ENCODE data around the gene FBLN1.

The FBLN1 gene

DNA sequence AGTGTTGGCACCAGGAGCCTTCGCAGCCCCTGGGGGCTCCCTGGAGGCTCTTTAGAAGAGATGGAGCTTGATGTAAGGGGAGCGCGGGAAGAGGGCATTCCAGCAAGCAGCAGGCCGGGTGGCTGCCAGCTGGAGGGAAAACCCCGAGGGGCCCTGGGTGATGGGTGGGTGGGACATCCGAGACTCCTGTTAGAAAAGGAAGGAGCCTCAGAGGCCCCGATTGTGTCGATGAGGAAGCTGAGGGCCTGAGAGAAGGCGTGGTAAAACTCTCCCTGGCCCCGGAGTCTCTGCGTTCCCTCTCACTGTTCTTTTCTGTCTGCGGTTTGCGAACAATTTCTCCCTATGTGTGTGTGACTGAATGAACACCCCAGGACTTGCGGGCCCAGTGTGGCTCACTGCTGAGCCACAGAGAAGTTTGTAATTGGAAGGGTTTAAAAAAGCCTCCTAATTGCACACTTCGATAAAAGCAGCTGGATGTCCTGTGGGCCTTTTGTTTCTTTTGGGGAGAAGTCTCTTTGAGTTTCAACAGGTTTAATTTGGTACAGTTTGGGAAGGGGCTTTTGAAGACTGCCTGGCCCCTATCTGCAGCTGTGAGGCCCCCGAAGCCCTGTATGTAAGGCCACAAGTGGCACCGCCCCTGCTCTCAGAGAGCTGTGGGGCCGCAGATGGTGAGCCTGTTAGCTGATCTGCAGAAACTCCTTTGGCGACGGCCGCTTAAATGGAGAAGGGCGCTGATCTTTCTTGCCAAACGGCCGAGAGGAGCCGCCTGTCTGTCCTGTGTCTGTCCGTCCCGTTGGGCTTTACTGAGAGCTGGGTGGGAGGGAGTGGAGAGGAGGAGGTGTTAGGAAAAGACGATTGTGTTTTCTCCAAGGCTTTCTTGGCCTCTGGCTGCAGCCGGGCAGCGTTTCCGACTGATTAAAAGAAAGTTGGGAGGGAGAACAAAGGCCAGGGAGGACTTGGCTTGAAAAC is 2.0 kb downstream of the FBLN1 start:
- FAIRE-seq (no peak), DNase-seq (ENCODE audit: low spot score) (no peak)

- FAIRE-seq (no peak), DNase-seq (ENCODE audit: low spot score) (no peak)
Observed at GRCh38 chr22:45505991-45506747, 3.5 kb downstream of the FBLN1 start.

DNA sequence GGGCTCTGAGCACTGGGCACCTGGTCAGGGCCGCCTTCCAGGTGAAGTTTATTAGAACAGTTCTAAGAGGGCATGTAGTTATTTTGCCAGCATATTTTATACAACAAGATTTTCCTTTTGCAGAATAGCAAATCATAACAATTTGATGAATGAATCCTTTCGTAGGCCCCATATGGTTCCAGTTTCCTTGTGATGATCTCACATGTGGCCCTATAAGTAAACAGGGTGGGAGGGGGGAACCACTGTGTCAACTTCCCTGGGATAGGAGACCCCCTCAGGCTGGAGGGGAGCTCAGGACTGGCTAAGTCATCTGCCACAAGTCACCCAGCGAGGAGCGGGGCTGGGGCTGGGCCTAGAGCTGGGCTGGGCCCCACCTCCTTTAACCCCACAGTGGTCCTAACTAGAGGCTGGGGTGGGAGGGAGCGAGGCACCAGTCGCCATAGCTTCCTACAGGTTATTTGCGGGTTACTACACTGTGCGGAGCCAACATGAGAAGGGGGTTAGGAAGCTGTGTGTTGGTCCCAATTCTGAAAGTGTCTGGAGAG is 4.2 kb downstream of the FBLN1 start:
- FAIRE-seq (no peak), DNase-seq (ENCODE audit: low spot score) (no peak)

- FAIRE-seq (no peak), DNase-seq (ENCODE audit: low spot score) (no peak)
Observed at GRCh38 chr22:45507798-45508197, 5.1 kb downstream of the FBLN1 start.

DNA sequence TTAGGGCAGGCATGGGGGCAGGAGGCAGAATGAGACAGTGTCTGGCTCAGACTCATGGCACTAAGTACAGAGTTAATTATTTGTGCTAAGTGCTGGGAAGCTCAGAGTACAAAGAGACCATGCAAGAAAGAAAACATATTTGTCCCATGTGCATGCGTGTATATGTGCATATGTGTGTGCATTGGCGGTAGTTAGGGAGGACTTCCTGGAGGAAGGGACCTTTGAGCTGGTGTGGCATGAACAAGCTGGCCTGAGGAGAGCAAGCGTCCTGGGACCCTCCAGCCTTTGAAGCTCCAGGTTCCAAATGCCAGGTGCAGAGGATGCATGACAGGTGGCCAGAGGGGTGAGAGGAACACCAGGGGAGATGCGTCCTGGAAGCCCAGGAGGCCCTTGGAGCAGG is 6.1 kb downstream of the FBLN1 start:
- no peak for DNase-seq (ENCODE audit: low spot score)
- FAIRE-seq = no peak

- FAIRE-seq (no peak), DNase-seq (ENCODE audit: low spot score) (no peak)
Observed at GRCh38 chr22:45510376-45511232, 7.9 kb downstream of the FBLN1 start.

DNA sequence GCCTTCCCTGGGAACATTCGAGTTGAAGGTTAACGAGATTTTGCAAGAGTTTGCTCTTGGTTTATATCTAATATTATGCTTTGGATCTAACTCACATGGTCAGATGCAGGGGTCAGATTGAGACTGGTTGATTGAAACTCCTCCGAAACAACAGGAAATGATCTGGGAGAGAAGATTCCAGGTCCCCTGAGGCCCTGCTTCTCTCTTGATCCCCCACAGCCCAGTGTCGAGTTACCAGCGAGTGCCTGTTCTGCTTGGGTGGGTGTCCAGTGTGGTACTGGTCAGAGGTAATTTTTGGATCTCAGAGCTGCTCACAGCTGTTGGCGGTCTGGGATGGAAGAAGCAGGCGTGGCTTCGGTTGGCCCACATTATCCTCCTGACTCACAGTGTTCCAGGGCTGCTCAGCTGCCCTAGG is 9.2 kb downstream of the FBLN1 start:
- FAIRE-seq = peak; percentile 35
- DNase-seq (ENCODE audit: low spot score) = no peak

DNA sequence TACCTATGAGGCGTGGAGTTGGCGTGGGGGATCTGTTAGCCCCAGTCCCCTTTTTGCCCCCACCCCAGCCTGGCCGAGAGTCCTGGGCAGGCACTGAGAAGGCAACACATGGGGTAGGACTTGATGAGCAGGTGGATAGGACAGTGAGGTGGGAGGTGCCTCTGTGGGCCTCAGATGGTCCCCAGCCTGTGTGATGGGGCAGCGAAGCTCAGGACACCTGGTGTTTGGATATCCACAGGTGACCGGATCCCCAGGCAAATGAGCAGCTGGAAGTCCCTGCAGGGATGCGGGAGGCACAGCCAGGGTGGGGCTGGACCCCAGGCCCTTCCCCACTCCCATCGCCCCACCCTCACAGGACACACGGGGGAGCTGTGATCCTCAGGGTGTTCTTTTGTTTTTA is 9.7 kb downstream of the FBLN1 start:
- FAIRE-seq (no peak), DNase-seq (ENCODE audit: low spot score) (no peak)

DNA sequence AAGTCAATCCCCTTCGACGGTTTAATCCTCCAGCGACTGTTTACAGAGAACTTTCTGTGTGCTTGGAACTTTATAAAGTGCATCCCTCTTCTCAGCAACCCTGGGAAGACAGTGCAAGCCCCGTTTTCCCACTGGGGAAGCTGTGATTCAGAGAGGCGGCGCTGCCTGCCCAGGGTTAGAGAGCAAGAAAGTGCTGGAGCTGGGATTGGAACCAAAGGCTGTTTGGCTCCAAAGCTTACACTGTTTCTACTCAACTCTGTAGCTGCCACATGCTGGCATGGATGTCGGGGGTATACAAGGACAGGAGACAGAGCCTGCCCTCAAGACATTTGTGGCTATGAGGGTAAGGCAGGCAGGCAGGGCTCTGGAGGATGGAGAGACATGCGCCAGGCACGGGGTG is 13.0 kb downstream of the FBLN1 start:
- FAIRE-seq = no peak

GRCh38 chr22:45516163-45516562 is 13.5 kb downstream of the FBLN1 start:
- DNase-seq (ENCODE audit: low spot score) (no peak), FAIRE-seq (peak; percentile 9)

More for the DNA sequence above, 13.0 kb downstream of the FBLN1 start:
- DNase-seq (ENCODE audit: low spot score) = no peak

GRCh38 chr22:45516923-45517675 is 14.4 kb downstream of the FBLN1 start:
- FAIRE-seq = peak; percentile 62
- DNase-seq (ENCODE audit: low spot score) = peak; percentile 48

- FAIRE-seq = no peak
Observed at GRCh38 chr22:45518136-45518535, 15.5 kb downstream of the FBLN1 start.

GRCh38 chr22:45518580-45518991 is 15.9 kb downstream of the FBLN1 start:
- peak; percentile 96 for FAIRE-seq
- peak; percentile 69 for DNase-seq (ENCODE audit: low spot score)

More at GRCh38 chr22:45518136-45518535, 15.5 kb downstream of the FBLN1 start:
- DNase-seq (ENCODE audit: low spot score) = no peak

GRCh38 chr22:45521178-45521577 is 18.5 kb downstream of the FBLN1 start:
- DNase-seq (ENCODE audit: low spot score) = no peak
- FAIRE-seq = no peak

- DNase-seq (ENCODE audit: low spot score) (no peak), FAIRE-seq (no peak)
Observed at GRCh38 chr22:45522462-45522861, 19.8 kb downstream of the FBLN1 start.

DNA sequence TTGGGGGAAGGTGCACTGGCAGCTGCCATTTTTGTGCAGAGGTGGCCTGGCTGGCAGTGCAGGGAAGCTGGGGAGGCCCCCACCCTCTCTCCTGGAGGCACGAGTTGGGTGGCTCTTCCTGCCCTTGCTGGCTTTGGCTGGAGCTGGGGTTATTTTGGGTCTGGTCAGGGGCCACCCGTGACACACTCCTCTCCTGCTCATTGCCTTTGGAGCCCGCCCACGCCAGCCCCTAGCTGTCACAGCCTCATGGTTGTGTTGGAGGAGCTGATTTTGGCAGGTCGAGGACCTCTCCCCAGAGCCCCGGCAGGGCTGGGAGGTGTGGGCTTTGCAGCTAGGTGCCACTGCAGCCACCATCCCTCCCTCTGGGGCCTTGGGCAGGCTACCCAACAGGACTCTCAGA is 21.5 kb downstream of the FBLN1 start:
- FAIRE-seq (no peak), DNase-seq (ENCODE audit: low spot score) (no peak)

- no peak for FAIRE-seq
Observed at GRCh38 chr22:45524966-45525365, 22.3 kb downstream of the FBLN1 start.

DNA sequence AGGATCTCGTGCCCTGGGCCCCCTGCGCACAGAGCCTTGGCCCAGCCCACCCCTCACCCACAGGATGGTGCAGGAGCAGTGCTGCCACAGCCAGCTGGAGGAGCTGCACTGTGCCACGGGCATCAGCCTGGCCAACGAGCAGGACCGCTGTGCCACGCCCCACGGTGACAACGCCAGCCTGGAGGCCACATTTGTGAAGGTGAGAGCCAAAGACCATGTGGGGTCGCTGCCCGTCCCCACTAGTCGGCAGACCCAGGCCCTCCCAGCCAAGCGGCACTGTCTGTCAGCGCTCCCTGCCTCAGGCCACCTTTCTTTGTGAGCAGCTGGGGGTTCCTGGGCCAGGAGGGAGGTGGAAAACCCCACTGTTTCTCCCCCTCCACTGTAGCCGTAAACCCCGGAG is 22.8 kb downstream of the FBLN1 start:
- FAIRE-seq (no peak), DNase-seq (ENCODE audit: low spot score) (no peak)

More at GRCh38 chr22:45524966-45525365, 22.3 kb downstream of the FBLN1 start:
- no peak for DNase-seq (ENCODE audit: low spot score)

DNA sequence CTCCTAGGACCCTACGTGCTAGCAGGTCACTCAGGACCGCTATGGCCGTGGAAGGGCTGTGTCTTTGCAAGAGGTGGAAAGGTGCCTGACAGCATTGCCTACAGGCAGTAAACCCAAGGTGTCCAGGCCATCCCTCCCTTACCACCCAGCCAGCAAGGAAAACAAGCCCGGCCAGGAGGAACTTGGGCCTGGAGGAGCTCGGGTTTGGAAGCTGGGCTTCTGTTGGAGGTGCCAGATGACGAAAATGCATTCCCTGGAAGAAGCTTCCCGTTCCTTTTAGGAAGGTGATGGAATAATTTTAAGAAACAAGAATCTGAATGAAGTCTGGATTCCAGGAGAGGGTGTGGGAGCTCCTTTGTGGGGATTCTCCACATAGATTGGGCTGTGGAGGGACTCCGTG is 23.6 kb downstream of the FBLN1 start:
- FAIRE-seq (no peak), DNase-seq (ENCODE audit: low spot score) (no peak)

DNA sequence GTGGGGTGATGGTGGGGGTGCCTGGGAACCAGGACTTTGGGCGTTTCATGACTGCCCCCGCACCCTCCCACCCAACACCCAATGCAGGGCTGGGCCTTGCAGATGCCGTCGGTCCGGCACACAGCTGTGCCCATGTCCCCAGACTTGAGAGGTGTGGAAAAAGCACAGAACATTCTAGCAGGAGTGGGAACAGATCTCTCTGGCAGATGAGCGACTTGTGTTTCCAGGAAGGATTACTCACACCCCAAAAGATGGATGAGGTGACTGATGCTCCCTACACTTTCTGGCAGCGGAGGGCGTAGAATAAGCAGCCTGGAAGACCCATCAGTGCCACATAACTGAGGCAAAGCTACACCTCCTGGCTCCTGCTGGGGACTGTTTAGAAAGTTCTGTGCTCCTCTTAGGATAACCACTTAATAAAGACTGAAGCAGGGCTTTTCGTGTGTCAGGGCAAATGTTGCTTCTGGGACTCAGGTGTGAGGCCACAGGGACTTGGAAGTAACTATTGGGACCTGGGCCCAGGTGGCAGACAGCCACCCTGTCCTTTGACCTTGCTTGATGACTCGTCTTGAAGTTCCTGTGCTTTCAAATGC is 24.2 kb downstream of the FBLN1 start:
- FAIRE-seq (no peak), DNase-seq (ENCODE audit: low spot score) (no peak)
